ENCODE data around the gene PTPRCAP.
A peak's percentile ranks its signal among the peaks of the same experiment; 100 is the strongest.
"Not testable (repeated sequence)": the region's sequence is repeated elsewhere in the genome, so short reads cannot be mapped to it uniquely, and the experiment has no call there.

The PTPRCAP gene

DNA sequence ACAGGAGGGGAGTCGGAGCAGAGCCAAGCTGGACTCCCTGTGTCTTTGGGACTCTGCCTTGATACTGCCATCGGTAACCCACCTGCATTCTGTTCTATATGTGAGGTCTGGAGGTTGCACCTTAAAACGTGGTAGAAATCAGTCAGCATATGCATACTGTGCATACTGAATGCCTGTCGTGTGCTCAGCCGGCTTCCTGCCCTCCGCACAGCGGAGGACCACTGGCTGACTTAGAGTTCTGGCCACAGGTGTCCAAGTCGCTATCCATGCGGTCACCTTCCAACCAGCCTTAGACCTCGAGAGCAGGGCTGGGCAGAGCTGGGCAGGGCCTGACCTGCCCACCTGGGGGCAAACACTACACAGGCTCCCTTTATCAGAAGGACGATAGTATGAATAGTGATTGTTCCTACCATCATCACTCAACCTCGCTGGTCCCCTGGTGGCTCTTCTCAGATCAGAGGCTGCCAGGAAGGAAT, 29.8 kb downstream of the PTPRCAP start:
- Histone ChIP-seq H3K9me3 (ENCODE audit: control insufficient read depth, low read length) (no peaks in the 10 kb centered on the region), H3K4me3 (ENCODE audit: insufficient read depth, low read depth, low read length) (no peak overlapping the region), H3K36me3 (ENCODE audit: control insufficient read depth, insufficient read depth, low read length) (no peaks in the 10 kb centered on the region), H3K27me3 (ENCODE audit: control insufficient read depth, insufficient read depth, low read length, poor library complexity, severe bottlenecking) (peaks cover 6% of the 10 kb centered on the region), H3K27ac (ENCODE audit: insufficient read depth, low read depth, low read length, poor library complexity, severe bottlenecking) (no peak overlapping the region), H3K4me1 (ENCODE audit: control insufficient read depth, insufficient read depth, low read length) (peaks cover 16% of the 10 kb centered on the region)
- 86 to 88% methylated on average over 12 of the region's 12 CpGs for WGBS, 2 experiments

- H3K36me3 ChIP-seq (ENCODE audit: control insufficient read depth, insufficient read depth, low read length), result no peaks in the 10 kb centered on the region
- peaks cover 1% of the 10 kb centered on the region for H3K27me3 ChIP-seq (ENCODE audit: control insufficient read depth, insufficient read depth, low read length, poor library complexity, severe bottlenecking)
- no peaks in the 10 kb centered on the region for H3K9me3 ChIP-seq (ENCODE audit: control insufficient read depth, low read length)
- no peak overlapping the region for H3K27ac ChIP-seq (ENCODE audit: insufficient read depth, low read depth, low read length, poor library complexity, severe bottlenecking)
- H3K4me3 ChIP-seq (ENCODE audit: insufficient read depth, low read depth, low read length), result no peak overlapping the region
- peaks cover 16% of the 10 kb centered on the region for H3K4me1 ChIP-seq (ENCODE audit: control insufficient read depth, insufficient read depth, low read length)
- 78 to 83% methylated on average over 12 of the region's 12 CpGs for WGBS, 2 experiments
These were observed 30.4 kb downstream of the PTPRCAP start for GRCh38 chr11:67406969-67407687.

GRCh38 chr11:67406420-67406968, 31.0 kb downstream of the PTPRCAP start:
- no peaks in the 10 kb centered on the region for H3K36me3 ChIP-seq (ENCODE audit: control insufficient read depth, insufficient read depth, low read length)
- 92 to 93% methylated on average over 18 of the region's 18 CpGs for WGBS, 2 experiments

GRCh38 chr11:67405688-67406339, 31.7 kb downstream of the PTPRCAP start:
- H3K4me3 ChIP-seq (ENCODE audit: insufficient read depth, low read depth, low read length), result no peak overlapping the region
- no peaks in the 10 kb centered on the region for H3K9me3 ChIP-seq (ENCODE audit: control insufficient read depth, low read length)
- WGBS, 2 experiments, result 91 to 94% methylated on average over 9 of the region's 9 CpGs

More at GRCh38 chr11:67406420-67406968, 31.0 kb downstream of the PTPRCAP start:
- Histone ChIP-seq H3K4me1 (ENCODE audit: control insufficient read depth, insufficient read depth, low read length) (peaks cover 12% of the 10 kb centered on the region), H3K9me3 (ENCODE audit: control insufficient read depth, low read length) (no peaks in the 10 kb centered on the region), H3K4me3 (ENCODE audit: insufficient read depth, low read depth, low read length) (no peak overlapping the region), H3K27me3 (ENCODE audit: control insufficient read depth, insufficient read depth, low read length, poor library complexity, severe bottlenecking) (no peaks in the 10 kb centered on the region), H3K27ac (ENCODE audit: insufficient read depth, low read depth, low read length, poor library complexity, severe bottlenecking) (no peak overlapping the region)

DNA sequence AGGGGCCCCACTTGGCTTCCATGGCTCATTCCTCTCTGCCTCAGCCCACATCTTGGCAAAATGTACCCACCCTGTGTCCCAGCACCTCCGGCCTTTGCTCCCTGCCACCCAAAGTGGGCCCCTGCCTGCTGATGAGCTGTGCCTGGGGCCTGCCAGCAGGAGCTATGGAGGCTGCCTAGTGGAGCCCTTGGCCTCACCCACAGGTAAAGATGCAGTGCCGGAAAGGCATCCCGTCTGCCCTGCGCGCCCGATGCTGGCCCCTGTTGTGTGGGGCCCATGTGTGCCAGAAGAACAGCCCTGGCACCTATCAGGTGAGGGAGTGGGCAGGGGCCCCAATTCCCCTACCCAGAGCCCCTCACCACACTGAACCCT, 32.3 kb downstream of the PTPRCAP start:
- no peaks in the 10 kb centered on the region for H3K9me3 ChIP-seq (ENCODE audit: control insufficient read depth, low read length)
- WGBS, 2 experiments, result 94 to 96% methylated on average over 6 of the region's 6 CpGs

More at GRCh38 chr11:67405688-67406339, 31.7 kb downstream of the PTPRCAP start:
- H3K36me3 ChIP-seq (ENCODE audit: control insufficient read depth, insufficient read depth, low read length), result no peaks in the 10 kb centered on the region
- peaks cover 6% of the 10 kb centered on the region for H3K4me1 ChIP-seq (ENCODE audit: control insufficient read depth, insufficient read depth, low read length)
- no peaks in the 10 kb centered on the region for H3K27me3 ChIP-seq (ENCODE audit: control insufficient read depth, insufficient read depth, low read length, poor library complexity, severe bottlenecking)
- no peak overlapping the region for H3K27ac ChIP-seq (ENCODE audit: insufficient read depth, low read depth, low read length, poor library complexity, severe bottlenecking)

DNA sequence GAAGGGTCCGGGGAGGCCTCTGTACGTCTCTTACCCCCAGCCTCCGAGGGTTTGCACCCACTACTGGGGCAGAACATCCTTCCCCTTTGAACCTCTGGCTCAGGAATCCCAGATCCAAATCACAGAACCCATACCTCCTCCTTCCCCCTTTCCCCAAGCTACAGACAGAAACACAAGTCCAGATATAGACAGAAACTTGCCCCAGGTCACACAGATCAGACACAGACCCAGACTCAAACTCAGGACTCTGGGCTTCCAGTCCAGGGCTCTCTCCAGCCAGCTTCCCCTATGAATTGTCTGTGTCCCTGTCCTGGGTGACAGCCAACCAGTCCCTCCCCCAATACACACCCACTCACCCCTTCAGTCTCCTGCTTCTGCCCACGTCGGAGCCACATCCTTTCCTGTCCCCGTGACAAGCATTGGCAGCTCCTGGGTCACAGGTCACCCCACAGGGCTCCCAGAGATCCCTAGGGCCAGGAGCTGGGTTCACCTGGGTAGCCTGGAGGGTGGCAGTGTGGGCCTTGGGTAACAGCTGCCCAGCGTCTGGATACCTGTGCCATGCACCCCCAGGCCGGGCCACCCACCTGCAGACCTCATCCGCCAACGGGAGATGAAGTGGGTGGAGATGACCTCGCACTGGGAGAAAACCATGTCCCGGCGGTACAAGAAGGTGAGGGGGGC, 32.8 kb downstream of the PTPRCAP start:
- H3K4me3 ChIP-seq (ENCODE audit: insufficient read depth, low read depth, low read length), result no peak overlapping the region
- no peak overlapping the region for H3K27ac ChIP-seq (ENCODE audit: insufficient read depth, low read depth, low read length, poor library complexity, severe bottlenecking)
- H3K4me1 ChIP-seq (ENCODE audit: control insufficient read depth, insufficient read depth, low read length), result peaks cover 5% of the 10 kb centered on the region
- no peaks in the 10 kb centered on the region for H3K27me3 ChIP-seq (ENCODE audit: control insufficient read depth, insufficient read depth, low read length, poor library complexity, severe bottlenecking)
- H3K36me3 ChIP-seq (ENCODE audit: control insufficient read depth, insufficient read depth, low read length), result no peaks in the 10 kb centered on the region
- WGBS, 2 experiments, result 94 to 95% methylated on average over 13 of the region's 13 CpGs
- no peaks in the 10 kb centered on the region for H3K9me3 ChIP-seq (ENCODE audit: control insufficient read depth, low read length)

More for the DNA sequence above, 32.3 kb downstream of the PTPRCAP start:
- Histone ChIP-seq H3K4me1 (ENCODE audit: control insufficient read depth, insufficient read depth, low read length) (peaks cover 5% of the 10 kb centered on the region), H3K36me3 (ENCODE audit: control insufficient read depth, insufficient read depth, low read length) (no peaks in the 10 kb centered on the region), H3K4me3 (ENCODE audit: insufficient read depth, low read depth, low read length) (no peak overlapping the region), H3K27ac (ENCODE audit: insufficient read depth, low read depth, low read length, poor library complexity, severe bottlenecking) (no peak overlapping the region), H3K27me3 (ENCODE audit: control insufficient read depth, insufficient read depth, low read length, poor library complexity, severe bottlenecking) (no peaks in the 10 kb centered on the region)

DNA sequence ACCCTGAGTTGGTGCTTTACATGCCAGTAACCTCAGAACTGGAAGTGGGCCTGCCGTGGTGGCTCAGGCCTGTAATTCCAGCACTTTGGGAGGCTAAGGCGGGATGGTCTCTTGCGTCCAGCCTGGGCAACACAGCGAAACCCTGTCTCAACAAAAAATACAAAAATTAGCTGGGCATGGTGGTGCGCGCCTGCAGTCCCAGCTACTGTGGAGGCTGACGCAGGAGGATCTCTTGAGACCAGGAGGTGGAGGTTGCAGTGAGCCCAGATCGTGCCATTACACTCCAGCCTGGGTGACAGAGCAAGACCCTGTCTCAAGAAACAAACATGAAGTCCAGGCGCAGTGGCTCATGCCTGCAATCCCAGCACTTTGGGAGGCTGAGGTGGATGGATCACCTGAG, 34.4 kb downstream of the PTPRCAP start:
- not testable (repeated sequence) for H3K27ac ChIP-seq (ENCODE audit: insufficient read depth, low read depth, low read length, poor library complexity, severe bottlenecking); H3K9me3 ChIP-seq (ENCODE audit: control insufficient read depth, low read length); H3K27me3 ChIP-seq (ENCODE audit: control insufficient read depth, insufficient read depth, low read length, poor library complexity, severe bottlenecking); H3K36me3 ChIP-seq (ENCODE audit: control insufficient read depth, insufficient read depth, low read length); H3K4me1 ChIP-seq (ENCODE audit: control insufficient read depth, insufficient read depth, low read length); H3K4me3 ChIP-seq (ENCODE audit: insufficient read depth, low read depth, low read length)
- WGBS, 2 experiments, result 95 to 96% methylated on average over 9 of the region's 9 CpGs

DNA sequence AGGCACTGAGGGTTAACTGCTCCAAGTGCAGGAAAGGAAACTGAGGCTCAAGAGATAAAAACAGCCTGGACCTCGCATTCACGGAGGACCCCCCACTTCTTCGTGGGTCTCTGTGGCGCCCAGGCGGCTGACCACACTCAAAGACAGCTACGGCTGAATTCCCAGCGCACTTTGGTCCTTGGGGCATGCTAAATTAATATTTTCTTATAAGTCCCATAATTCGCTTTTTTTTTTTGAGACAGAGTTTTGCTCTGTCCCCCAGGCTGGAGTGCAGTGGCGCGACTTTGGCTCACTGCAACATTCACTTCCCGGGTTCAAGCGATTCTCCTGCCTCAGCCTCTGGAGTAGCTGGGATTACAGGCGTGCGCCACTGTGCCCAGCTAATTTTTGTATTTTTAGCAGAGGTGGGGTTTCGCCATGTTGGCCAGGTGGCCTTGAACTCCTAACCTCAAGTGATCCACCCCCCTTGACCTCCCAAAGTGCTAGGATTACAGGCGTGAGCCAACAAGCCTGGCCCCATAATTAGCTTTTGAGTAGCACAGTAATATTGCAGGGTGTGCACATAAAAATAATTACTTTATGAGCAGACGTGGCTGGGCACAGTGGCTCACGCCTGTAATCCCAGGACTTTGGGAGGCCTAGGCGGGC, 35.2 kb downstream of the PTPRCAP start:
- 86 to 89% methylated on average over 19 of the region's 19 CpGs for WGBS, 2 experiments
- H3K36me3 ChIP-seq (ENCODE audit: control insufficient read depth, insufficient read depth, low read length), result peaks cover 17% of the 10 kb centered on the region
- H3K9me3 ChIP-seq (ENCODE audit: control insufficient read depth, low read length); H3K27me3 ChIP-seq (ENCODE audit: control insufficient read depth, insufficient read depth, low read length, poor library complexity, severe bottlenecking); H3K4me3 ChIP-seq (ENCODE audit: insufficient read depth, low read depth, low read length); H3K27ac ChIP-seq (ENCODE audit: insufficient read depth, low read depth, low read length, poor library complexity, severe bottlenecking); H3K4me1 ChIP-seq (ENCODE audit: control insufficient read depth, insufficient read depth, low read length): not testable (repeated sequence)

DNA sequence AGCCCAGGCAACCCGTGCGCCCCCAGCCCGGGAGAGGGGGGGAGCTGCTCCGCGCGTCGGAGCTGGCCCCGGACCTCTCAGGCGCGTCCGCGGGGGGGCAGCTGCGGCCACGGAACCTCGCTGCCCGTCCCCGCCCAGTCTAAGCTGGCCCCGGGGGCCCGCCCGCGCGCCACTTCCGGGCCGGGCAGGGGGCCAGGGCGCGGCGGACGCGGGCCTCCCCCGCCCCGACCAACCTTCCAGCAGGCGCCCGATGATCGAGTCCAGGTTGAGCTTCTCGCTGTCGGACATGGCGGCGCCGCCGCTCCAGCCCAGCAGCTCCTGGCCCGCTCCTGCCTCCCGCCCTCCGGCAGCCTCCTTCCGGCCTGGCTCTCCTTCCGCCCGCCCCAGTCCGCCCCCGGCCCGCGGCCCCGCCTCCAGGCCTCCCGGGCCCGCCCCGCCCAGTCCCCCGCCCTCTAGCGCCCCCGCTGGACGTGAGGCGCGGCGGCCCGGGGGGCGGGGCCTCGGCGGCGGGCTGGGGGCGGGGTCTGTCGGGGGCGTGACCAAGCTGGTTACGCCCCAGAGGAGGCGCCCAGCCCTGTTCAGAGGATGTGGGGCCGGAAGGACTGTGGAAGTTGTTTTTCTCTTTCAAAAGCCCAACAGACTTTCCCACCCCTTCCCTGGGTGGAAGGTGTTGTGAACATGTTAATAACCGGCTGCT, 35.8 kb downstream of the PTPRCAP start, which contains the start of gene PPP1CA:
PPP1CA (minus strand) TSS at position 364 of the 697 bp plus-strand sequence; CDS start at position 288, 76 bp downstream.
- WGBS, 2 experiments, result 0 to 1% methylated on average over 67 to 73 of the region's 73 CpGs
- H3K9me3 ChIP-seq (ENCODE audit: control insufficient read depth, low read length), result no peaks in the 10 kb centered on the region
- H3K27ac ChIP-seq (ENCODE audit: insufficient read depth, low read depth, low read length, poor library complexity, severe bottlenecking), result peak within 1 kb of the TSS; percentile 40
- H3K27me3 ChIP-seq (ENCODE audit: control insufficient read depth, insufficient read depth, low read length, poor library complexity, severe bottlenecking), result no peaks in the 10 kb centered on the region
- peak within 1 kb of the TSS; percentile 95 for H3K4me3 ChIP-seq (ENCODE audit: insufficient read depth, low read depth, low read length)
- H3K4me1 ChIP-seq (ENCODE audit: control insufficient read depth, insufficient read depth, low read length), result peaks cover 5% of the 10 kb centered on the region
- H3K36me3 ChIP-seq (ENCODE audit: control insufficient read depth, insufficient read depth, low read length), result peaks cover 17% of the 10 kb centered on the region
